Neural cell (in vitro differentiated cells): Measurements from ENCODE around the gene SLC51A.

Source experiments
- CTCF ChIP-seq: fragments of 450-650 bp; IDR thresholded peaks from 2 replicates; pipeline ENCODE4 v1.5.1; 2014; ENCODE audit warnings: antibody characterized with exemption, mild to moderate bottlenecking, moderate library complexity; ENCODE audit not compliant: poor library complexity, severe bottlenecking
- EZH2 ChIP-seq: fragments of 200-600, 300-800 bp; shearing (Covaris generic), sonication (generic); IDR thresholded peaks from 2 replicates; pipeline ENCODE4 v1.6.1; 2014; ENCODE audit warnings: antibody characterized with exemption, low read length, borderline replicate concordance, mild to moderate bottlenecking; ENCODE audit not compliant: insufficient read depth, poor library complexity, severe bottlenecking
- POLR2AphosphoS5 ChIP-seq: IDR thresholded peaks from 2 replicates; pipeline ENCODE4 v1.6.1; 2012
- RAD21 ChIP-seq: fragments of 450-650 bp; conservative IDR thresholded peaks from 2 replicates; pipeline ENCODE4 v1.6.1; 2014; ENCODE audit warnings: antibody characterized with exemption, mild to moderate bottlenecking, moderate library complexity

GRCh38 chr3:196198081-196198675 is 18.2 kb upstream of the SLC51A start:
- TF ChIP-seq CTCF = no peak
- no peak for TF ChIP-seq POLR2AphosphoS5
- TF ChIP-seq EZH2 = no peak
- TF ChIP-seq RAD21 = no peak
